Retinal pigment epithelial cell (primary cell): ENCODE data around the gene DPY19L1.
"Not testable (repeated sequence)": the region's sequence is repeated elsewhere in the genome, so short reads cannot be mapped to it uniquely, and the experiment has no call there.

Experiments used
- DNase-seq: peaks from one replicate; pipeline ENCODE4 v3.0.0-alpha.2; 2010; ENCODE audit warnings: low read depth
- H3K4me3 ChIP-seq: 2 replicates; pipeline ENCODE4 v1.5.1; 2011; ENCODE audit warnings: mild to moderate bottlenecking, low read length, control low read depth, moderate library complexity
- TF ChIP-seq, protein P1 (sequence below): conservative IDR thresholded peaks from 2 replicates; pipeline ENCODE4 v1.5.1; 2011; ENCODE audit warnings: low read depth, low read length, control low read depth, inconsistent platforms

DPY19L1 gene

DNA sequence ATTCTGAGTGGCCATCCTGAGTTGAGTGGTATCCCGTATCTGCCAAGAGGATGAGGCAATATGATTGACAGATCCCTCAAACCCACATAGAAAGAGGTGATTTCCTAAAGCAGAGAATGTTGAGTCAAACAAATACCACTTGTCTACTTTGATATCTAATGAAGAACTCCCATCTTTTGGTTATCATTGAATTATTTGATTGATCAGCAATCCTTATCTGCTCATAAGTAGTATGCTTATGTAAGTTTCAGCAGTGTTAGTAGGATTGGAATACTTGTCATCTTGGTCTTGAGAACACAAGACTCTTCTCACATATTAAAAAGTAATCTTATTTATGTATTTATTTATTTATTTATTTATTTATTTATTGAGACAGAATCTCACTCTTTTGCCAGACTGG is 147.3 kb downstream of the DPY19L1 start:
- TF ChIP-seq, protein P1, sequence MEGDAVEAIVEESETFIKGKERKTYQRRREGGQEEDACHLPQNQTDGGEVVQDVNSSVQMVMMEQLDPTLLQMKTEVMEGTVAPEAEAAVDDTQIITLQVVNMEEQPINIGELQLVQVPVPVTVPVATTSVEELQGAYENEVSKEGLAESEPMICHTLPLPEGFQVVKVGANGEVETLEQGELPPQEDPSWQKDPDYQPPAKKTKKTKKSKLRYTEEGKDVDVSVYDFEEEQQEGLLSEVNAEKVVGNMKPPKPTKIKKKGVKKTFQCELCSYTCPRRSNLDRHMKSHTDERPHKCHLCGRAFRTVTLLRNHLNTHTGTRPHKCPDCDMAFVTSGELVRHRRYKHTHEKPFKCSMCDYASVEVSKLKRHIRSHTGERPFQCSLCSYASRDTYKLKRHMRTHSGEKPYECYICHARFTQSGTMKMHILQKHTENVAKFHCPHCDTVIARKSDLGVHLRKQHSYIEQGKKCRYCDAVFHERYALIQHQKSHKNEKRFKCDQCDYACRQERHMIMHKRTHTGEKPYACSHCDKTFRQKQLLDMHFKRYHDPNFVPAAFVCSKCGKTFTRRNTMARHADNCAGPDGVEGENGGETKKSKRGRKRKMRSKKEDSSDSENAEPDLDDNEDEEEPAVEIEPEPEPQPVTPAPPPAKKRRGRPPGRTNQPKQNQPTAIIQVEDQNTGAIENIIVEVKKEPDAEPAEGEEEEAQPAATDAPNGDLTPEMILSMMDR, result no peak
- no peak overlapping the region for H3K4me3 ChIP-seq
- no peak for DNase-seq

DNA sequence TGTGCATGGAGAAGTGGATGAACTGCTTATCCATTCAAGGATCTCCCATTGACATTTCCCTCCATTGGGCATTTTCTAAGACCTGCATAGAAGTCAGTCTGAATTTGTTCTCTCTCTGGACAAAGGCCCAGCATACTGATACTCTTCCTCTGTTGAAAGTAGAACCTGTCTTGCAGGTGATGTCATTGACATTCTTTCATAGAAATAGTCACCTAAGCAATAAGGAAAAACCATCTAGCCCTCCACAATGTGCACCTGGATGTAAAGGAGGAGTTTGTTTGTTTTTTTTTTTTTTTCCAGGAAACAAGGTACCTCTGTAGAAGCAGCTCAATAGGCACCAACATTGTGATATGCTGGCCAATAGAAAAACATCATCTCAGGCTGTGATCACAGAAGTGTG is 150.4 kb downstream of the DPY19L1 start:
- no peak overlapping the region for H3K4me3 ChIP-seq
- TF ChIP-seq, protein P1, result no peak
- DNase-seq, result no peak

DNA sequence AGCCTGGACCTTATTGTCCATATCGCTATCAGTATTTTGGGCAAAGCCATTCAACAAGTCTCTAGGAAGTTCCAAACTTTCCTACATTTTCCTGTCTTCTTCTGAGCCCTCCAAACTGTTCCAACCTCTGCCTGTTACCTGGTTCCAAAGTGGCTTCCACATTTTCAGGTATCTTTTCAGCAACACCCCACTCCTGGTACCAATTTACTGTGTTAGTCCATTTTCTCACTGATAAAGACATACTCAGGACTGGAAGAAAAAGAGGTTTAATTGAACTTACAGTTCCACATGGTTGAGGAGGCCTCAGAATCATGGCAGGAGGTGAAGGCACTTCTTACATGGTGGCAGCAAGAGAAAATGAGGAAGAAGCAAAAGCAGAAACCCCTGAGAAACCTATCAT is 153.4 kb downstream of the DPY19L1 start:
- H3K4me3 ChIP-seq, result not testable (repeated sequence)

DNA sequence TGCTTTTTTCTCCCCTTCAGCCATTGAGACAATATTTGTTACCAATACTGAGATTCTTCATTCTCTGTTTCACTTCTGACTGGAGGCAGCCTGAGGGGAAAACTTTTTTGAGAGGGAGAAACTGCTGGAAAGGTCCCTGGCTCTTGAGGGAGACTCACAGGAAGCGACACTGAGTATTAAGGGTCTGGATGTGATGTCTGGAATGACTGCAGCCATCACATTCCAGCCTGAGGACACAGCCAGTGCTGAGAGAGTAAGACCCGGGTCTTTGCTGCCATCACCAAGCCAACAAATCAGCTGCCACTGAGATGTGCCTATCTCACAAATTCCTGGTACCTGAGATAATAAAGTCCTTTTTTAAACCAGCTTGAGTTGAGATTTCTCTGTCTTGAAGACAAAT is 157.4 kb downstream of the DPY19L1 start:
- no peak overlapping the region for H3K4me3 ChIP-seq
- TF ChIP-seq, protein P1, result no peak
- DNase-seq, result no peak

More for the DNA sequence above, 153.4 kb downstream of the DPY19L1 start:
- DNase-seq, result not testable (repeated sequence)

DNA sequence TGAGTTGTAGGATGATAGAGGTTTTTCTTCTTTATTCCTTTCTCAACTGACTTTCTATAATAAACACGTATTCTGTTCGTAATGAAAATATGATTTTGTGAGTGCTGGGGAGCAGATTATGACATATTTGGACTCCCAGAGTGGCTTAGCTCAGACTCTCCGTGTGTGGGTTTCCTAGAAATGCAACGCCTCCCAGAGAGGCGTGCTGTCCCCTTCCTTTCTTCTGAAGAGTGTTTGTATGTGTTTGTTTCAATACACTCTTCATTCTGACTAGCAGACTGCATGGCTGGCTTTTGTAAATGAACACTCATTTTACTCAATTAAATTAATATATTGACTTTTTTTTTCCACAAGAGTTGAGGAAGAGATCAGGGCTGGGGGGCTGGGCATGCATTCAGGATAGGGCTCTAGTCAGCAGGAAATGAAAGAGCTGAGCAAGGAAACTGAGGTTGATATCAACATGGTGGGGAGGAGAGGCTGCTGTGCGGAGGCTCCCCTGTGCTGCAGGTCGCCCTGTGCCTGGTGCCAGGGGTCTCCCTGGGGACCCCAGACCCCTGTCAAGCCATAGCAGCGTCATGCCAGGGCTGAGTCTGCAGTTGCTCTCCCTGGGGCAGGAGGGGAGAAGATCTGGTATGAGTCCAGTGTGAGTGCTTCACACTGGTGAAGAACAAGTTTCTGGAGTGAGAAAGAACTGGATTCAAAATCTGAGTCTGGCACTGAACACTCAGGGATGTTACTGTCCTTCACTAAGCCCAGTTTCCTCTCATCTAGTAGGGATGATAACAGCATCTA is 158.1 kb downstream of the DPY19L1 start:
- not testable (repeated sequence) for H3K4me3 ChIP-seq, DNase-seq
